ENCODE results near the gene NKPD1.

- TF ChIP-seq POLR2A (IDR thresholded peaks at IDR 0.05; ENCODE audit: extremely low read depth, insufficient read length) (no peak), CTCF (IDR thresholded peaks at IDR 0.05; ENCODE audit: low read depth, low read length) (no peak), MYC (IDR thresholded peaks at IDR 0.05; ENCODE audit: low read depth, low read length) (no peak), MAX (IDR thresholded peaks at IDR 0.05; ENCODE audit: low read depth, low read length) (no peak)
These were observed 15.3 kb downstream of the NKPD1 start for GRCh38 chr19:45145270-45146189.

Data from NB4 (cell line).